Activated CD4-positive, alpha-beta T cell treated with anti-CD3 and anti-CD28 coated beads, Interleukin-2, amount 50 U/mL, for 16 hours (primary cell): Measurements from ENCODE around the gene CDAN1.

Experiments used
- DNase-seq: peaks from one replicate; pipeline ENCODE4 v3.0.0-alpha.2; 2020

Gene CDAN1

GRCh38 chr15:42707068-42707467, 29.9 kb downstream of the CDAN1 start:
- DNase-seq: no peak

- DNase-seq: no peak
Measured at GRCh38 chr15:42705336-42705735, 31.6 kb downstream of the CDAN1 start.

- peak; percentile 61 for DNase-seq
Measured at GRCh38 chr15:42704492-42704926, 32.4 kb downstream of the CDAN1 start.

- DNase-seq: no peak
Measured at GRCh38 chr15:42696626-42697025, 40.3 kb downstream of the CDAN1 start.

GRCh38 chr15:42695527-42696071, 41.3 kb downstream of the CDAN1 start:
- DNase-seq: no peak

GRCh38 chr15:42694398-42694797, 42.5 kb downstream of the CDAN1 start:
- no peak for DNase-seq

GRCh38 chr15:42693942-42694341, 43.0 kb downstream of the CDAN1 start:
- DNase-seq: no peak

GRCh38 chr15:42693496-42693895, 43.4 kb downstream of the CDAN1 start:
- DNase-seq: no peak

GRCh38 chr15:42692997-42693396, 43.9 kb downstream of the CDAN1 start:
- no peak for DNase-seq

- no peak for DNase-seq
Measured at GRCh38 chr15:42692536-42692935, 44.4 kb downstream of the CDAN1 start.

- DNase-seq: no peak
Measured at GRCh38 chr15:42691770-42692169, 45.2 kb downstream of the CDAN1 start.

GRCh38 chr15:42691308-42691707, 45.6 kb downstream of the CDAN1 start:
- DNase-seq: peak; percentile 34

GRCh38 chr15:42688301-42688700, 48.6 kb downstream of the CDAN1 start:
- DNase-seq: no peak

GRCh38 chr15:42687740-42688139, 49.2 kb downstream of the CDAN1 start:
- no peak for DNase-seq

- DNase-seq: no peak
Measured at GRCh38 chr15:42686281-42686680, 50.6 kb downstream of the CDAN1 start.

- DNase-seq: no peak
Measured at GRCh38 chr15:42681119-42681518, 55.8 kb downstream of the CDAN1 start.

- DNase-seq: peak; percentile 89
Measured at GRCh38 chr15:42680142-42680482, 56.8 kb downstream of the CDAN1 start.

GRCh38 chr15:42679285-42680141, 57.4 kb downstream of the CDAN1 start:
- DNase-seq: no peak

GRCh38 chr15:42675021-42675420, 61.9 kb downstream of the CDAN1 start:
- DNase-seq: no peak

- no peak for DNase-seq
Measured at GRCh38 chr15:42674472-42674871, 62.5 kb downstream of the CDAN1 start.
